Right lobe of liver (tissue), 4 donors: Measurements from ENCODE around the gene GPR89A.

ENCODE experiments used
- POLR2A ChIP-seq: fragments of 450-650 bp; IDR thresholded peaks from one replicate; pipeline ENCODE4 v1.6.1; 2017; ENCODE audit warnings: antibody characterized with exemption, mild to moderate bottlenecking
- TF ChIP-seq, protein P1 (sequence below), 4 donors: fragments of 200-600 bp in 3 of 4; fragments of 450-650 bp in 1 of 4; IDR thresholded peaks; one replicate each; pipeline versions ENCODE4 v1.5.1 to v1.8.0; 2016 to 2022; ENCODE audit warnings: antibody characterized with exemption in 4 of 4, mild to moderate bottlenecking in 2 of 4
- donor health status: DM: no; HTN: no; CAD: no.
- donor health status: DM: no; HTN: no; CAD: no.
- donor health status: DM: no; HTN: yes; CAD: no.

DNA sequence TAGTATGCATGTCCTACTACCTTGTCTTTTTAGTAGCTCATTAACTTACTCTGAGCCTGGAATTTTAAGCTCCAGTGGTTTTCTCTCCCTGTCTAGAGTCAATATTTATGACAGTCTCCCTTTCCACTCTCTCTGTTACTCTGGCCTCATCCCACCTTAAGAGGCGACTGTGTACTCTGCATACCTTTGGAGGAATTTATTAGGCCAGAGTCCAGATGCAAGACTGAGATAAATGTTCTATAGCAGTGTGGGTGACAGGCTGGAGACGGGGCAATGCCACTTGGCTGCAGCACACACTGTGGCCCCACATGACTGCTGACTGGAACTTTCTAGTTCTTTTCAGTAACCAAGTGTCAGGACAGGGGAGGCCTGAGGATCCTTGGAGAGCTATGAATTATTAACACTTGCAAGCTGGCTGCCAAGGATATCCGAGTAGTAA is 103.4 kb downstream of the GPR89A start:
- TF ChIP-seq, protein P1, sequence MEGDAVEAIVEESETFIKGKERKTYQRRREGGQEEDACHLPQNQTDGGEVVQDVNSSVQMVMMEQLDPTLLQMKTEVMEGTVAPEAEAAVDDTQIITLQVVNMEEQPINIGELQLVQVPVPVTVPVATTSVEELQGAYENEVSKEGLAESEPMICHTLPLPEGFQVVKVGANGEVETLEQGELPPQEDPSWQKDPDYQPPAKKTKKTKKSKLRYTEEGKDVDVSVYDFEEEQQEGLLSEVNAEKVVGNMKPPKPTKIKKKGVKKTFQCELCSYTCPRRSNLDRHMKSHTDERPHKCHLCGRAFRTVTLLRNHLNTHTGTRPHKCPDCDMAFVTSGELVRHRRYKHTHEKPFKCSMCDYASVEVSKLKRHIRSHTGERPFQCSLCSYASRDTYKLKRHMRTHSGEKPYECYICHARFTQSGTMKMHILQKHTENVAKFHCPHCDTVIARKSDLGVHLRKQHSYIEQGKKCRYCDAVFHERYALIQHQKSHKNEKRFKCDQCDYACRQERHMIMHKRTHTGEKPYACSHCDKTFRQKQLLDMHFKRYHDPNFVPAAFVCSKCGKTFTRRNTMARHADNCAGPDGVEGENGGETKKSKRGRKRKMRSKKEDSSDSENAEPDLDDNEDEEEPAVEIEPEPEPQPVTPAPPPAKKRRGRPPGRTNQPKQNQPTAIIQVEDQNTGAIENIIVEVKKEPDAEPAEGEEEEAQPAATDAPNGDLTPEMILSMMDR (IDR thresholded peaks at IDR 0.05): no peak
- TF ChIP-seq POLR2A: no peak
